SW480 (cell line): ENCODE data around the gene VPS13C.
A peak's percentile ranks its signal among the peaks of the same experiment; 100 is the strongest.
"Not testable (repeated sequence)": the region's sequence is repeated elsewhere in the genome, so short reads cannot be mapped to it uniquely, and the experiment has no call there.

Experiments
- DNase-seq: peaks from one replicate; pipeline ENCODE4 v3.0.0-alpha.2; 2016; ENCODE audit warnings: low spot score

Gene VPS13C

GRCh38 chr15:62069551-62069950, 9.3 kb upstream of the VPS13C start:
- DNase-seq: no peak

GRCh38 chr15:62068810-62069167, 8.5 kb upstream of the VPS13C start:
- DNase-seq: peak; percentile 11

- DNase-seq: peak; percentile 20
These were observed 8.0 kb upstream of the VPS13C start for GRCh38 chr15:62068071-62068809.

- peak; percentile 25 for DNase-seq
These were observed 7.3 kb upstream of the VPS13C start for GRCh38 chr15:62067448-62068044.

- DNase-seq: peak; percentile 82
These were observed 6.6 kb upstream of the VPS13C start, which contains the start of gene C2CD4A for GRCh38 chr15:62066663-62067447. Gene C2CD4A, plus strand, starts transcription at chr15:62066977. Its CDS starts 637 bp downstream, at chr15:62067614.

- DNase-seq: no peak
These were observed 3.8 kb upstream of the VPS13C start for GRCh38 chr15:62063825-62064635.

GRCh38 chr15:62060896-62061280, 641 bp upstream of the VPS13C start:
- DNase-seq: no peak

GRCh38 chr15:62059816-62060112, 483 bp downstream of the VPS13C start:
- DNase-seq: peak; percentile 70

GRCh38 chr15:62059108-62059815, 985 bp downstream of the VPS13C start:
- DNase-seq: no peak

GRCh38 chr15:62058327-62059028, 1.8 kb downstream of the VPS13C start:
- no peak for DNase-seq

- no peak for DNase-seq
These were observed 2.8 kb downstream of the VPS13C start for GRCh38 chr15:62057341-62057980.

- DNase-seq: no peak
These were observed 5.3 kb downstream of the VPS13C start for GRCh38 chr15:62054979-62055378.

GRCh38 chr15:62053439-62054085, 6.7 kb downstream of the VPS13C start:
- no peak for DNase-seq

- no peak for DNase-seq
These were observed 7.5 kb downstream of the VPS13C start for GRCh38 chr15:62052713-62053112.

GRCh38 chr15:62051166-62051565, 9.1 kb downstream of the VPS13C start:
- DNase-seq: no peak

- DNase-seq: no peak
These were observed 10.1 kb downstream of the VPS13C start for GRCh38 chr15:62050115-62050514.

- not testable (repeated sequence) for DNase-seq
These were observed 12.0 kb downstream of the VPS13C start for GRCh38 chr15:62048254-62048653.

- no peak for DNase-seq
These were observed 12.9 kb downstream of the VPS13C start for GRCh38 chr15:62047282-62047827.

GRCh38 chr15:62046078-62046743, 14.0 kb downstream of the VPS13C start:
- no peak for DNase-seq
